Glutamatergic neuron (in vitro differentiated cells): ENCODE measurements around the gene SLC22A31. TPM values are rescaled to one million over a fixed set of nuclear protein-coding genes. Genes with fewer than 3 reads are reported as not detected.
A peak's percentile ranks its signal among the peaks of the same experiment; 100 is the strongest.
"Not testable (repeated sequence)": the region's sequence is repeated elsewhere in the genome, so short reads cannot be mapped to it uniquely, and the experiment has no call there.

ENCODE experiments used
- DNase-seq: peaks from one replicate; pipeline ENCODE4 v3.0.0; 2022
- H3K27ac Mint-ChIP-seq: one replicate; pipeline ENCODE4 v1.8.0; 2020; ENCODE audit warnings: mild to moderate bottlenecking, mixed read lengths, inconsistent platforms; ENCODE audit not compliant: unreplicated experiment
- H3K27me3 Mint-ChIP-seq: one replicate; pipeline ENCODE4 v1.8.0; 2020; ENCODE audit warnings: mild to moderate bottlenecking, moderate library complexity, mixed read lengths, inconsistent platforms; ENCODE audit not compliant: unreplicated experiment
- H3K36me3 Mint-ChIP-seq: one replicate; pipeline ENCODE4 v1.8.0; 2020; ENCODE audit warnings: mild to moderate bottlenecking, mixed read lengths, inconsistent platforms; ENCODE audit not compliant: unreplicated experiment
- H3K4me1 Mint-ChIP-seq: one replicate; pipeline ENCODE4 v1.8.0; 2020; ENCODE audit warnings: mild to moderate bottlenecking, low read depth, mixed read lengths, inconsistent platforms; ENCODE audit not compliant: unreplicated experiment
- H3K4me3 Mint-ChIP-seq: one replicate; pipeline ENCODE4 v1.8.0; 2020; ENCODE audit warnings: mild to moderate bottlenecking, mixed read lengths, inconsistent platforms; ENCODE audit not compliant: unreplicated experiment
- H3K9me3 Mint-ChIP-seq: one replicate; pipeline ENCODE4 v1.8.0; 2020; ENCODE audit warnings: mild to moderate bottlenecking, moderate library complexity, mixed read lengths, inconsistent platforms; ENCODE audit not compliant: unreplicated experiment
- total RNA-seq: library from RNA; stranded (reverse); fragmentation: NEBNext Ultra II Directional; extraction: Animal tissue kit (Norgen Biotek cat#: 25700); gene quantifications from one replicate; pipeline ENCODE4 v1.2.1, GENCODE V29; 2021; ENCODE audit not compliant: unreplicated experiment
- TF ChIP-seq, protein P1 (sequence below): fragments of 200-600 bp; sonication (generic); IDR thresholded peaks from one replicate; pipeline ENCODE4 v1.5.0; 2021; ENCODE audit not compliant: partially characterized antibody, unreplicated experiment

SLC22A31 gene
- total RNA-seq, 1 donor from 2014 or later, result 3.9 TPM

DNA sequence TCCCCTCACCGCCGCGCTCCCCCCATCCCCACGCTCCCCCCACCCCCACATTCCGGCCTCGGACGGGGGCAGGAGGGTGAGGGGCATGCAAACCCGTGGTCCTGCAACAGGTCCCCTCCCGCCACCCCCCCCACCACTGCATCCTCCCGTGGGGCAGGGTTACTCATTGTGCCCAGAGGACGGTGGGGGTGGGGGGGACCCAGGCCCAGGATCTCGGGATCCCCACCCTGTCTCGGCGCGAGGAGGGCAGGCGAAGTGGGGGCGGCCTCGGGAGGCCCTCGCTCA lies 8.5 kb downstream of the SLC22A31 start:
- peaks cover 31% of the 10 kb centered on the region for H3K27me3 Mint-ChIP-seq
- H3K36me3 Mint-ChIP-seq, result no peaks in the 10 kb centered on the region
- H3K27ac Mint-ChIP-seq, result no peak overlapping the region
- TF ChIP-seq, protein P1, sequence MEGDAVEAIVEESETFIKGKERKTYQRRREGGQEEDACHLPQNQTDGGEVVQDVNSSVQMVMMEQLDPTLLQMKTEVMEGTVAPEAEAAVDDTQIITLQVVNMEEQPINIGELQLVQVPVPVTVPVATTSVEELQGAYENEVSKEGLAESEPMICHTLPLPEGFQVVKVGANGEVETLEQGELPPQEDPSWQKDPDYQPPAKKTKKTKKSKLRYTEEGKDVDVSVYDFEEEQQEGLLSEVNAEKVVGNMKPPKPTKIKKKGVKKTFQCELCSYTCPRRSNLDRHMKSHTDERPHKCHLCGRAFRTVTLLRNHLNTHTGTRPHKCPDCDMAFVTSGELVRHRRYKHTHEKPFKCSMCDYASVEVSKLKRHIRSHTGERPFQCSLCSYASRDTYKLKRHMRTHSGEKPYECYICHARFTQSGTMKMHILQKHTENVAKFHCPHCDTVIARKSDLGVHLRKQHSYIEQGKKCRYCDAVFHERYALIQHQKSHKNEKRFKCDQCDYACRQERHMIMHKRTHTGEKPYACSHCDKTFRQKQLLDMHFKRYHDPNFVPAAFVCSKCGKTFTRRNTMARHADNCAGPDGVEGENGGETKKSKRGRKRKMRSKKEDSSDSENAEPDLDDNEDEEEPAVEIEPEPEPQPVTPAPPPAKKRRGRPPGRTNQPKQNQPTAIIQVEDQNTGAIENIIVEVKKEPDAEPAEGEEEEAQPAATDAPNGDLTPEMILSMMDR, result no peak
- H3K9me3 Mint-ChIP-seq, result peaks cover 27% of the 10 kb centered on the region
- no peak for DNase-seq
- peaks cover 2% of the 10 kb centered on the region for H3K4me1 Mint-ChIP-seq
- no peak overlapping the region for H3K4me3 Mint-ChIP-seq

DNA sequence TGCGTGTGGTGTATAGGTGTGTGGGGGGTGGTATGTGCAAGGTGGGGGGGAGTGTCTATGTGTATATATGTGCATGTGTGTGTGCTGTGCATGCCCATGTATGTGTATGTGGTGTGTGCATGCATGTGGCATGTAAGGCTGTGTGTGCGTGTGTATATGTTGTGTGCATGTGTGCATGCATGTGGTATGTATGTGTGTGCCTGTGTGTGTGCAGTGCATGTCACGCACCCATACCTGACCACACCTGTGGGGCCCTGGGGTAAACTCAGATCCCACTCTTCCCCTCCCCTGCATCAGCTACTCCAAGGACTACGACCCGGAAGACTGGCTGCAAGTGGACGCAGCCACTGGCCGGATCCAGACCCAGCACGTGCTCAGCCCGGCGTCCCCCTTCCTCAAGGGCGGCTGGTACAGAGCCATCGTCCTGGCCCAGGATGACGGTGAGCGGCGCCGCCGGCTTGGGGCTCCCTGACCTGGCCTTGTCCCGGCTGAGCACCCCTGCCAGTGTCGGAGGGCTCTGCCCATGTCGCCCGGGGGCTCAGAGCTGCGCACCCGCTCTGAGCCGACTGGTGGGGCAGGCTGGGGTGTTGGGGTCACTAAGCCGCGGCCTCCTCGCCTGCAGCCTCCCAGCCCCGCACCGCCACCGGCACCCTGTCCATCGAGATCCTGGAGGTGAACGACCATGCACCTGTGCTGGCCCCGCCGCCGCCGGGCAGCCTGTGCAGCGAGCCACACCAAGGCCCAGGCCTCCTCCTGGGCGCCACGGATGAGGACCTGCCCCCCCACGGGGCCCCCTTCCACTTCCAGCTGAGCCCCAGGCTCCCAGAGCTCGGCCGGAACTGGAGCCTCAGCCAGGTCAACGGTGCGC lies 9.1 kb downstream of the SLC22A31 start:
- Mint-ChIP-seq H3K4me3 (no peak overlapping the region), H3K27me3 (peaks cover 29% of the 10 kb centered on the region), H3K9me3 (peaks cover 27% of the 10 kb centered on the region), H3K36me3 (no peaks in the 10 kb centered on the region), H3K27ac (no peak overlapping the region), H3K4me1 (peaks cover 2% of the 10 kb centered on the region)
- peak; percentile 27 for DNase-seq
- TF ChIP-seq, protein P1, result no peak

DNA sequence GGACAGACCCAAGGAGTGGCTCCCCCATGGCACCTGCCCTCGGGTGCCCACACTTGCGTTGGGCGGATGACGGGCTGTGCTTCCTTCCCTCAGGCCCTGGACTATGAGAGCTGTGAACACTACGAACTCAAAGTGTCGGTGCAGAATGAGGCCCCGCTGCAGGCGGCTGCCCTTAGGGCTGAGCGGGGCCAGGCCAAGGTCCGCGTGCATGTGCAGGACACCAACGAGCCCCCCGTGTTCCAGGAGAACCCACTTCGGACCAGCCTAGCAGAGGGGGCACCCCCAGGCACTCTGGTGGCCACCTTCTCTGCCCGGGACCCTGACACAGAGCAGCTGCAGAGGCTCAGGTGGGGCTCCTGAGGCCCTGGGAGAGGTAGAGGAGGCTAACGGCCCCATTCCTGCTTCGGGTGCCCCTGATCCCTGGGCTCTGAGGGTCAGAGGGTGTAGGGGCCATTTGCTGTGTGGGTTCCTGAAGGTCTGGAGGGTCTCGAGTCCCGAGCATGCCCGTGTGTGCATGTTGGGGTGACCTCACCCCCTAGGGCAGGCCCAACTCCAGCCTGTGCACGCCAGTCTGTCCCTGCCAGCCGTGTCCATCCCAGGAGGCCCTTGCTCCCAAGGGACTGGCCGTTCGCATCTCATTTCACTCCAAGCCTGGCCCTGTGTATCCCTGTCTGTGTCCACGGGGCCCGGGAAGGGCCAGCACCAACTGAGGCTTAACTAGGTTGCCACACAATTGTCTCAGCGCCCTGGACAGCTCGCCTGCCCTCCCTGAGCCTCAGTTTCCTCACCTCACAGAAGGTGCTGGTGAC lies 10.0 kb downstream of the SLC22A31 start:
- TF ChIP-seq, protein P1, result no peak
- Mint-ChIP-seq H3K9me3 (peaks cover 27% of the 10 kb centered on the region), H3K36me3 (no peaks in the 10 kb centered on the region), H3K27me3 (peaks cover 29% of the 10 kb centered on the region), H3K4me1 (peaks cover 2% of the 10 kb centered on the region), H3K27ac (peak overlapping the region; percentile 85), H3K4me3 (no peak overlapping the region)
- peak; percentile 20 for DNase-seq

DNA sequence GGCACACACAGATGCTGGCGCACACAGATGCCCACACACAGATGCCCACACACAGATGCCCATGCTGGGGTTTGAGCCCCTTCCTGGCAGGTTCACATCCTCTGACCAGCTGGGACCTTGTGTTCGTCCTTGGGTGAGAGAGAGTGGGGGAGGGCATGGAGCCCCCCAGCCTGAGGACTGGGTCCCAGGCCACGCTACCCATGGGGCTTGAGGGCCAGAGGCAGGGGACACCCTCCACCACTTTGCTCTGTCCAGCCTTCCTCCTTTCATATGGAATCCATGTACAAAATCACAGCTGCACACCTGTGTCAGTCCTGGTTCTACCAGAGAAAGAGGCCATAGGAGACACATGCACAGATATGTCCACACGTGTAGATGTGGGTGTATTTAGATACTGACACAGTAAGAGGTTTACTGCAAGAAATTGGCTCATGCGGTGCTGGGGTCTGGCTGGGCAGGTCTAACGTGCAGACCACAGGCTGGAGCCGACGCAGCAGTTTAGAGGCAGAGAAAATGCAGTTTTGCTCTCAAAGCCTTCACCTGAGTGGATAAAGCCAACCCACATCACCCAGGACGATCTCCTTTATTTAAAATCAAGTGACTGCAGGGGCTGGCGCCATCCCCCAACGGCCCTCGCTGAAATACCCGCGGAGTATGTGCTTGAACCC lies 10.8 kb downstream of the SLC22A31 start:
- peak; percentile 43 for DNase-seq
- peaks cover 2% of the 10 kb centered on the region for H3K4me1 Mint-ChIP-seq
- peak overlapping the region; percentile 85 for H3K27ac Mint-ChIP-seq
- no peaks in the 10 kb centered on the region for H3K36me3 Mint-ChIP-seq
- no peak overlapping the region for H3K4me3 Mint-ChIP-seq
- peaks cover 33% of the 10 kb centered on the region for H3K27me3 Mint-ChIP-seq
- TF ChIP-seq, protein P1, result no peak
- H3K9me3 Mint-ChIP-seq, result peaks cover 27% of the 10 kb centered on the region

DNA sequence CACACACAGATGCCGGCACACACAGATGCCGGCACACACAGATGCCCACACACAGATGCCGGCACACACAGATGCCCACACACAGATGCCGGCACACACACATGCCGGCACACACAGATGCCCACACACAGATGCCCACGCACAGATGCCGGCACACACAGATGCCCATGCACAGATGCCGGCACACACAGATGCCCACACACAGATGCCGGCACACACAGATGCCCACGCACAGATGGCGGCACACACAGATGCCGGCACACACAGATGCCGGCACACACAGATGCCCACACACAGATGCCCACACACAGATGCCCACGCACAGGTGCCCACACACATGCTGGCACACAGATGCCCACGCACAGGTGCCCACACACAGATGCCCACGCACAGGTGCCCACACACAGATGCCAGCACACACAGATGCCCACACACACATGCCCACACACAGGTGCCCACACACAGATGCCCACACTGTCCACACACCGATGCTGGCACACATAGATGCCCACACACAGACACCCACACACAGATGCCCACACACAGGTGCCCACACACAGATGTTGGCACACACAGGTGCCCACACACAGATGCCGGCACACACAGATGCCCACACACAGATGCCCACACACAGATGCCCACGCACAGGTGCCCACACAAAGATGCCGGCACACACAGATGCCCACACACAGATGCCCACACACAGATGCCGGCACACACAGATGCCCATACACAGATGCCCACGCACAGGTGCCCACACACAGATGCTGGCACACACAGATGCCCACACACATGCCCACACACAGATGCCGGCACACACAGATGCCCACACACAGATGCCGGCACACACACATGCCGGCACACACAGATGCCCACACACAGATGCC lies 11.6 kb downstream of the SLC22A31 start:
- H3K27me3 Mint-ChIP-seq, result peaks cover 35% of the 10 kb centered on the region
- not testable (repeated sequence) for H3K4me1 Mint-ChIP-seq, H3K4me3 Mint-ChIP-seq, H3K36me3 Mint-ChIP-seq
- H3K27ac Mint-ChIP-seq, result peak overlapping the region; percentile 85
- peaks cover 29% of the 10 kb centered on the region for H3K9me3 Mint-ChIP-seq
- peak; percentile 38 for DNase-seq
